ENCODE results near the gene NFYB.

GRCh38 chr12:104171785-104172569, 34.0 kb upstream of the NFYB start:
- TF ChIP-seq POLR2AphosphoS5 (IDR thresholded peaks at IDR 0.05) (no peak), POLR2A (IDR thresholded peaks at IDR 0.05) (no peak), CTCF (IDR thresholded peaks at IDR 0.05) (no peak)
